Tongue (tissue), 2 donors: ENCODE results near the gene ITGAV. TPM values are rescaled to one million over a fixed set of nuclear protein-coding genes. Genes with fewer than 3 reads are reported as not detected.

Experiments used
- DNase-seq: peaks from one replicate; pipeline ENCODE4 v3.0.0-alpha.2; 2015
- total RNA-seq: library from RNA; depleted of rRNA; stranded (reverse); fragments of >200 nt; gene quantifications from one replicate; pipeline ENCODE4 v1.2.3, GENCODE V29; 2014

The ITGAV gene
- total RNA-seq, 1 donor from 2014 or later = 117 TPM

- no peak for DNase-seq
Observed at GRCh38 chr2:186612555-186613440, 22.9 kb downstream of the ITGAV start.

GRCh38 chr2:186614373-186614772 lies 24.5 kb downstream of the ITGAV start:
- DNase-seq = no peak

- DNase-seq = no peak
Observed at GRCh38 chr2:186617148-186617547, 27.3 kb downstream of the ITGAV start.

GRCh38 chr2:186617771-186618170 lies 27.9 kb downstream of the ITGAV start:
- DNase-seq = peak; percentile 24

GRCh38 chr2:186618696-186619095 lies 28.8 kb downstream of the ITGAV start:
- DNase-seq = no peak

- no peak for DNase-seq
Observed at GRCh38 chr2:186623084-186623483, 33.2 kb downstream of the ITGAV start.

- no peak for DNase-seq
Observed at GRCh38 chr2:186624276-186624675, 34.4 kb downstream of the ITGAV start.

- no peak for DNase-seq
Observed at GRCh38 chr2:186629250-186629996, 39.6 kb downstream of the ITGAV start.

- no peak for DNase-seq
Observed at GRCh38 chr2:186632417-186632816, 42.6 kb downstream of the ITGAV start.

GRCh38 chr2:186634701-186635100 lies 44.8 kb downstream of the ITGAV start:
- no peak for DNase-seq

GRCh38 chr2:186636800-186637496 lies 47.1 kb downstream of the ITGAV start:
- DNase-seq = no peak

GRCh38 chr2:186637497-186637800 lies 47.6 kb downstream of the ITGAV start:
- DNase-seq = no peak

GRCh38 chr2:186639939-186640338 lies 50.1 kb downstream of the ITGAV start:
- DNase-seq = no peak

- peak; percentile 2 for DNase-seq
Observed at GRCh38 chr2:186641132-186641806, 51.4 kb downstream of the ITGAV start.

- DNase-seq = peak; percentile 74
Observed at GRCh38 chr2:186641807-186642321, 52.0 kb downstream of the ITGAV start.

- no peak for DNase-seq
Observed at GRCh38 chr2:186644791-186645190, 54.9 kb downstream of the ITGAV start.

- DNase-seq = no peak
Observed at GRCh38 chr2:186645999-186646398, 56.1 kb downstream of the ITGAV start.

GRCh38 chr2:186648130-186648529 lies 58.3 kb downstream of the ITGAV start:
- no peak for DNase-seq

- peak; percentile 10 for DNase-seq
Observed at GRCh38 chr2:186653511-186653910, 63.7 kb downstream of the ITGAV start.

GRCh38 chr2:186659383-186659782 lies 69.5 kb downstream of the ITGAV start:
- no peak for DNase-seq

GRCh38 chr2:186664385-186665043 lies 74.7 kb downstream of the ITGAV start:
- DNase-seq = no peak

- no peak for DNase-seq
Observed at GRCh38 chr2:186669146-186669545, 79.3 kb downstream of the ITGAV start.
